Suprapubic skin (tissue), 4 donors: Measurements from ENCODE around the gene SOWAHC. TPM values are rescaled to one million over a fixed set of nuclear protein-coding genes. Genes with fewer than 3 reads are reported as not detected.

Experiments
- DNase-seq, 2 donors: peaks; one replicate each; pipeline ENCODE4 v3.0.0-alpha.2; 2019; ENCODE audit warnings: low spot score in 2 of 2
- H3K27ac ChIP-seq: fragments of 200-600 bp; sonication (generic); one replicate; pipeline ENCODE4 v1.5.1; 2019
- H3K27me3 ChIP-seq: fragments of 200-600 bp; sonication (generic); one replicate; pipeline ENCODE4 v1.5.1; 2019
- H3K36me3 ChIP-seq: fragments of 200-600 bp; sonication (generic); one replicate; pipeline ENCODE4 v1.5.1; 2019
- H3K4me1 ChIP-seq: fragments of 200-600 bp; sonication (generic); one replicate; pipeline ENCODE4 v1.5.1; 2019
- H3K4me3 ChIP-seq: fragments of 200-600 bp; sonication (generic); one replicate; pipeline ENCODE4 v1.5.1; 2019; ENCODE audit warnings: mild to moderate bottlenecking
- H3K9me3 ChIP-seq: fragments of 200-600 bp; sonication (generic); one replicate; pipeline ENCODE4 v1.5.1; 2019
- EP300 ChIP-seq: sonication (generic); formaldehyde crosslinking; IDR thresholded peaks from one replicate; pipeline ENCODE4 v1.6.1; 2017; ENCODE audit warnings: antibody characterized with exemption
- POLR2A ChIP-seq, 2 donors: fragments of 450-650 bp; IDR thresholded peaks; one replicate each; pipeline ENCODE4 v1.6.1; 2017; ENCODE audit warnings: antibody characterized with exemption in 2 of 2, mild to moderate bottlenecking in 2 of 2, moderate library complexity in 2 of 2
- POLR2AphosphoS5 ChIP-seq, 3 donors: sonication (generic); formaldehyde crosslinking; IDR thresholded peaks; one replicate each; pipeline ENCODE4 v1.6.1; 2017; ENCODE audit warnings: antibody characterized with exemption in 3 of 3
- WGBS: methylation state at CpG from one replicate; pipeline ENCODE4 v1.1.5; 2018; 5-methylcytosine and 5-hydroxymethylcytosine counted together
- total RNA-seq, 4 donors: library from RNA; depleted of rRNA; stranded (reverse); fragments of >200 nt; gene quantifications; one replicate each; pipeline ENCODE4 v1.1.0, GENCODE V29; 2016
- TF ChIP-seq, protein P1 (sequence below), 2 donors: fragments of 200-600 bp in 1 of 2; fragments of 450-650 bp in 1 of 2; sonication (generic) in 1 of 2; IDR thresholded peaks; one replicate each; pipeline ENCODE4 v1.5.1; 2016 to 2019; ENCODE audit warnings: antibody characterized with exemption in 2 of 2, mild to moderate bottlenecking in 1 of 2, moderate library complexity in 1 of 2

The SOWAHC gene
- total RNA-seq, 4 donors from 2014 or later = 42.8 to 59.7 (median 57.1) TPM

DNA sequence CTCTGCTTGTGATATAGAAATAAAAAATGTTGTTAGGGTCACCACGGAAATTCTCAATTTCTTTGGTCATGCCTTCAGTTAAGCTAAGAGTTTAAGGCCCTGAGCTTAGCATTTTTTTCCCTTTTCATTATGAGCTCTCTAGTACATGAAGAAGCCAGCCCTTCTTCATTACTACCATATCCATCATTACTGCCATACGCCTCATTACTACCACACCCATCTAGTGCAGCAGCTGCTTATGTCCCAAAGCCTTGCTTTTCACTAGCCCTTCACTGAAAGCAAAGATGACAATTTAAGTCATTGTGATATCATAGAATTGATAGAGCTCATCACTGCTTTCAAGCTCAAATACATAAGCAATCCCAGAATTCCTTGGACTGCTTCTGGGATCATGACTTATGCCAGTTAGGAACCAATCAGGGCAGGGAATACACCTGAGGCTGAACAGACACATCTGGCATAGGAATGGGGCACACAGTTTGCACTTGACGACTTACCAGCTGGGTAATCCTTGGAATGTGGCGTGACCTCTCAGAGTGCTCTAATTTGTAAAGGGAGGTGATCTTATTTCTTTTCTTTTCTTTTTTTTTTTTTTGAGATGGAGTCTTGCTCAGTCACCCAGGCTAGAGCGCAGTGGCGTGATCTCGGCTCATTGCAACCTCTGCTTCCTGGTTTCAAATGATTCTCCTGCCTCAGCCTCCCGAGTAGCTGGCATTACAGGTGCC, 40.3 kb downstream of the SOWAHC start:
- H3K27me3 ChIP-seq = no peaks in the 10 kb centered on the region
- H3K9me3 ChIP-seq = no peaks in the 10 kb centered on the region
- no peak overlapping the region for H3K27ac ChIP-seq
- H3K4me1 ChIP-seq = peaks cover 8% of the 10 kb centered on the region
- 79% methylated on average over 8 of the region's 8 CpGs for WGBS
- DNase-seq = no peak
- no peaks in the 10 kb centered on the region for H3K36me3 ChIP-seq
- TF ChIP-seq, protein P1, sequence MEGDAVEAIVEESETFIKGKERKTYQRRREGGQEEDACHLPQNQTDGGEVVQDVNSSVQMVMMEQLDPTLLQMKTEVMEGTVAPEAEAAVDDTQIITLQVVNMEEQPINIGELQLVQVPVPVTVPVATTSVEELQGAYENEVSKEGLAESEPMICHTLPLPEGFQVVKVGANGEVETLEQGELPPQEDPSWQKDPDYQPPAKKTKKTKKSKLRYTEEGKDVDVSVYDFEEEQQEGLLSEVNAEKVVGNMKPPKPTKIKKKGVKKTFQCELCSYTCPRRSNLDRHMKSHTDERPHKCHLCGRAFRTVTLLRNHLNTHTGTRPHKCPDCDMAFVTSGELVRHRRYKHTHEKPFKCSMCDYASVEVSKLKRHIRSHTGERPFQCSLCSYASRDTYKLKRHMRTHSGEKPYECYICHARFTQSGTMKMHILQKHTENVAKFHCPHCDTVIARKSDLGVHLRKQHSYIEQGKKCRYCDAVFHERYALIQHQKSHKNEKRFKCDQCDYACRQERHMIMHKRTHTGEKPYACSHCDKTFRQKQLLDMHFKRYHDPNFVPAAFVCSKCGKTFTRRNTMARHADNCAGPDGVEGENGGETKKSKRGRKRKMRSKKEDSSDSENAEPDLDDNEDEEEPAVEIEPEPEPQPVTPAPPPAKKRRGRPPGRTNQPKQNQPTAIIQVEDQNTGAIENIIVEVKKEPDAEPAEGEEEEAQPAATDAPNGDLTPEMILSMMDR (IDR thresholded peaks at IDR 0.05) = no peak
- TF ChIP-seq POLR2AphosphoS5 (IDR thresholded peaks at IDR 0.05) = no peak
- no peak for TF ChIP-seq POLR2A (IDR thresholded peaks at IDR 0.05)
- TF ChIP-seq EP300 = no peak
- no peak overlapping the region for H3K4me3 ChIP-seq

DNA sequence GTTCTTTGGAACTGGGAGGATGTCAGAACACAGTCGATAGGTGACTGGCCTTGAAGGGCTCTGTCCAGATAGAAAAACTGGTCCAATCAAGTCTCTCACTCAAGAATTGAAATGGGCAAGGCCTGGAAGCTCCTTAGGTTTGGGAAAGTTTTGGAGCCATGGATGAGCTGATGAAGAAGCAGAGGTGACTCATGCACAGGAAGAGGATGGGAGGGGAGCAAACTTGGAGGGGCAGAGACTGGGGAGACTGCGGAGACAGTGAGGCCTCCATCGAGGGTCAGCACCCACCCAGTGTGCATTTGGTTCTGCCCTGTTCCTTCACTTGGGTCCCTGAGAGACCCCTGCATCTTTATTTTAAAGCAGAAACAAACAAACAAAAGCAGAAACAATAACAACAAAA, 41.1 kb downstream of the SOWAHC start:
- WGBS = 78% methylated on average over 3 of the region's 3 CpGs
- H3K9me3 ChIP-seq = no peaks in the 10 kb centered on the region
- H3K27me3 ChIP-seq = no peaks in the 10 kb centered on the region
- no peak overlapping the region for H3K4me3 ChIP-seq
- H3K27ac ChIP-seq = no peak overlapping the region
- TF ChIP-seq POLR2AphosphoS5 (IDR thresholded peaks at IDR 0.05) (no peak), EP300 (no peak), POLR2A (IDR thresholded peaks at IDR 0.05) (no peak)
- TF ChIP-seq, protein P1 (IDR thresholded peaks at IDR 0.05) = no peak
- H3K36me3 ChIP-seq = no peaks in the 10 kb centered on the region
- H3K4me1 ChIP-seq = peaks cover 2% of the 10 kb centered on the region
- no peak for DNase-seq

DNA sequence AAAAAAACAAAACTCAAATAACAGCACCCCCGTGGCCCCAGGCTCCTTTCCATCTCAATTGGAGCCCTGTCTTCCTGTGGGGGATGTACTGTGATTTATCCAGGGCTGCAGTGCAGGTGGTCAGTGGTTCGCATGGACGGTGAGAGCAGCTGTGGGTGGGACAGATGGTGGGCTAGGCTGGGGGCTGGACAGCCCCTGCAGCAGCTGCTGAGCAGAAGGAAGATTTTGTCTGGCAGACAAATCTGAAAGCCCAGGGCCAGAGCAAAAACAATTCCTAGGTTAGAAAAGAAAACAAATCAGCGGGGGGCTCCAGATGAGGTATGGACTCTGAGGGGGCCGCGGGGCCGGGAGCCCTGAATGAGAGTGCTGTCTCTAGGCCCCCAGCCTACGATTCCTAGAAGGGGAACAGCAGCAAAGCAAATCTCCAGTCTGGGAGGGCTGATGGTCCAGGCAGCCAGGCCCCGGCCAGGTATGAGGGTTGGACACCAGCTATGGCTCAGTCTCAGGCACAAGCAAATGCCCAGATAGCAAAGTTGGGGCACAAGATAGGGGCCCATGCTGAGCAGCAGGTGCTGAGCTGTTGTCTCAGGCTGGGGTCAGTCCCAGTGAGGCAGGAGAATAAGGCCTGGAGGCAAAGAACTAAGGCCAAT, 45.4 kb downstream of the SOWAHC start:
- TF ChIP-seq EP300 (no peak), POLR2AphosphoS5 (IDR thresholded peaks at IDR 0.05) (no peak), POLR2A (IDR thresholded peaks at IDR 0.05) (no peak)
- TF ChIP-seq, protein P1 (IDR thresholded peaks at IDR 0.05) = no peak
- Histone ChIP-seq H3K36me3 (no peaks in the 10 kb centered on the region), H3K27me3 (no peaks in the 10 kb centered on the region), H3K27ac (no peak overlapping the region), H3K4me3 (no peak overlapping the region), H3K9me3 (no peaks in the 10 kb centered on the region), H3K4me1 (peaks cover 30% of the 10 kb centered on the region)
- DNase-seq = peak in 1 of 2 donors; percentile 46
- 77% methylated on average over 8 of the region's 9 CpGs for whole genome bisulfite sequencing

DNA sequence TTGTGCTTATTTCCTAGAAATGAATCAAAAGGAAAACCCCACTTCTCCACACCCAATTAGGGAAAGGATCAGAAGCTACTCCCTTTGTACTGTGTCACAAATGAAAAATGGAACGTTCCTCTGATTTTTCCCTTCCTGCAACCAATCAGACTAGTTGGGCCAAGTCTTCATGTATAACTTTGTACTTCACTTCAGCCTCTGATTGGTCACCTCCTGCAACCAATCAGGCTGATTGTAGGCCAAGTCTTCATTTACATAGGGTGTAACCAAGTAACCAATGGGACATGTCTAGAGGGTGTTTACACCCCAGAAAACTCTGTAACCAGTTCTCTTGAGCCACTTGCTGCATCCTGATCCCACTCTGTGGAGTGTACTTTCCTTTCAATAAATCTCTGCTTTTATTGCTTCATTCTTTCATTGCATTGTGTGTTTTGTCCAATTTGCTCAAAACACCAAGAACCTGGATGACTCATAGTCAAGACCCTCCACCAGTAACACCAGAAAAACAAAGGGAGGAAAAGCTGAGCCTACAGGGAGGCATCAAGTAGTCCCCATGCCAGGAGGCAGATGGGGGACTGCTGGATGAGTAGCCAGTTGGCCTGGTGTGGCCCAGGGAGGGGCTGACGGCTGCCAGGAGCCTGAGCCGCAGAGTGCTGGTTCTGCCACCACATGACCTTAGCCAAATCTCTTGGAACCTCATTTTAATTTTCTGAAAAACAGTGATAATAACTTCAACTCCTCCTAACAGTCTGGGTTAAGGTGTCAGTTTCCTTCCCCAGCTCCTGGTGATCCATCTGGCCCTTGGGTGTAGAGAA, 46.1 kb downstream of the SOWAHC start:
- no peak overlapping the region for H3K27ac ChIP-seq
- DNase-seq = peak in 1 of 2 donors; percentile 26

More for the DNA sequence above, 46.1 kb downstream of the SOWAHC start:
- H3K27me3 ChIP-seq = no peaks in the 10 kb centered on the region
- no peak for TF ChIP-seq POLR2AphosphoS5 (IDR thresholded peaks at IDR 0.05)
- TF ChIP-seq POLR2A (IDR thresholded peaks at IDR 0.05) = no peak
- TF ChIP-seq EP300 = no peak
- TF ChIP-seq, protein P1 (IDR thresholded peaks at IDR 0.05) = no peak
- H3K4me1 ChIP-seq = peaks cover 30% of the 10 kb centered on the region
- 33% methylated on average over 3 of the region's 3 CpGs for WGBS
- no peaks in the 10 kb centered on the region for H3K36me3 ChIP-seq
- no peaks in the 10 kb centered on the region for H3K9me3 ChIP-seq
- H3K4me3 ChIP-seq = no peak overlapping the region
